ENCODE data around the gene POFUT2. TPM values are rescaled to one million over a fixed set of nuclear protein-coding genes. Genes with fewer than 3 reads are reported as not detected.
A peak's percentile ranks its signal among the peaks of the same experiment; 100 is the strongest.

Gene POFUT2
- polyA plus RNA-seq (ENCODE audit: insufficient read length) = 39.3 TPM
- long read RNA-seq, donor 1, full-length matches to known transcripts = 16 of 16 reads
- long read RNA-seq, donor 1, partial matches to known transcripts = 0 of 16 reads
- long read RNA-seq, donor 1, other reads (novel, unspliced or antisense) = 0 of 16 reads
- long read RNA-seq, donor 2, full-length matches to known transcripts = 9 of 9 reads
- long read RNA-seq, donor 2, partial matches to known transcripts = 0 of 9 reads
- long read RNA-seq, donor 2, other reads (novel, unspliced or antisense) = 0 of 9 reads
- long read RNA-seq, donor 3, partial matches to known transcripts = 0 of 13 reads
- long read RNA-seq, donor 3, other reads (novel, unspliced or antisense) = 5 of 13 reads
- long read RNA-seq, donor 4 = 0 reads
- long read RNA-seq, donor 5, transcript POFUT2-203 (9 exons, 2,871 nt) = major isoform, 6 of 8 reads
- long read RNA-seq, donor 5, partial matches to known transcripts = 0 of 8 reads
- long read RNA-seq, donor 5, other reads (novel, unspliced or antisense) = 0 of 8 reads
- long read RNA-seq, donor 6, transcript POFUT2-203 (9 exons, 2,871 nt) = major isoform, 7 of 8 reads
- long read RNA-seq, donor 6, partial matches to known transcripts = 0 of 8 reads
- long read RNA-seq, donor 6, other reads (novel, unspliced or antisense) = 0 of 8 reads
- long read RNA-seq, donor 7, full-length matches to known transcripts = 12 of 12 reads
- long read RNA-seq, donor 7, partial matches to known transcripts = 0 of 12 reads
- long read RNA-seq, donor 7, other reads (novel, unspliced or antisense) = 0 of 12 reads
- long read RNA-seq, donor 8, partial matches to known transcripts = 0 of 3 reads
- long read RNA-seq, donor 8, other reads (novel, unspliced or antisense) = 0 of 3 reads

- DNase-seq = peak; percentile 96
Observed at GRCh38 chr21:45287438-45288391, at the start of gene POFUT2. Gene POFUT2 (minus strand): TSS chr21:45287895. CDS start chr21:45287871, 24 bp downstream.

- DNase-seq = no peak
Observed at GRCh38 chr21:45336870-45337269, 49.2 kb upstream of the POFUT2 start.

- DNase-seq = no peak
Observed at GRCh38 chr21:45336535-45336810, 48.8 kb upstream of the POFUT2 start.

GRCh38 chr21:45335761-45336534 lies 48.3 kb upstream of the POFUT2 start:
- no peak for DNase-seq

- no peak for DNase-seq
Observed at GRCh38 chr21:45335151-45335760, 47.6 kb upstream of the POFUT2 start.

GRCh38 chr21:45334591-45335081 lies 46.9 kb upstream of the POFUT2 start:
- no peak for DNase-seq

- no peak for DNase-seq
Observed at GRCh38 chr21:45334134-45334533, 46.4 kb upstream of the POFUT2 start.

GRCh38 chr21:45333583-45334121 lies 46.0 kb upstream of the POFUT2 start:
- no peak for DNase-seq

GRCh38 chr21:45332981-45333582 lies 45.4 kb upstream of the POFUT2 start:
- no peak for DNase-seq

GRCh38 chr21:45332415-45332814 lies 44.7 kb upstream of the POFUT2 start:
- no peak for DNase-seq

GRCh38 chr21:45331531-45332147 lies 43.9 kb upstream of the POFUT2 start:
- no peak for DNase-seq

- no peak for DNase-seq
Observed at GRCh38 chr21:45330851-45331261, 43.2 kb upstream of the POFUT2 start.

- no peak for DNase-seq
Observed at GRCh38 chr21:45330075-45330781, 42.5 kb upstream of the POFUT2 start.

- no peak for DNase-seq
Observed at GRCh38 chr21:45329261-45330074, 41.8 kb upstream of the POFUT2 start.

GRCh38 chr21:45328198-45329091 lies 40.8 kb upstream of the POFUT2 start:
- no peak for DNase-seq

- DNase-seq = no peak
Observed at GRCh38 chr21:45327441-45328197, 39.9 kb upstream of the POFUT2 start.

Data from left kidney (tissue), 8 donors.